Measurements from ENCODE around the gene SLC38A9.
"Not testable (repeated sequence)": the region's sequence is repeated elsewhere in the genome, so short reads cannot be mapped to it uniquely, and the experiment has no call there.

SLC38A9 gene

GRCh38 chr5:55712023-55712859, at the start of gene SLC38A9:
Gene SLC38A9, minus strand, starts transcription at chr5:55712324. Its CDS starts 14,366 bp downstream, at chr5:55697958.
- no peak for TF ChIP-seq CTCF (IDR thresholded peaks at IDR 0.05; ENCODE audit: insufficient read depth, low read depth, low read length, missing control alignments)
- peak; percentile 94 for DNase-seq (ENCODE audit: low read depth)
- H3K4me3 ChIP-seq (ENCODE audit: low read depth, low read length): peak within 1 kb of the TSS; percentile 97

- not testable (repeated sequence) for H3K4me3 ChIP-seq (ENCODE audit: low read depth, low read length)
Measured at GRCh38 chr5:55761721-55762120, 49.6 kb upstream of the SLC38A9 start.

GRCh38 chr5:55758714-55759113, 46.6 kb upstream of the SLC38A9 start:
- no peak for TF ChIP-seq CTCF (IDR thresholded peaks at IDR 0.05; ENCODE audit: insufficient read depth, low read depth, low read length, missing control alignments)
- DNase-seq (ENCODE audit: low read depth): no peak
- H3K4me3 ChIP-seq (ENCODE audit: low read depth, low read length): no peak overlapping the region

More at GRCh38 chr5:55761721-55762120, 49.6 kb upstream of the SLC38A9 start:
- peak; percentile 9 for DNase-seq (ENCODE audit: low read depth)

GRCh38 chr5:55758231-55758630, 46.1 kb upstream of the SLC38A9 start:
- DNase-seq (ENCODE audit: low read depth): no peak
- H3K4me3 ChIP-seq (ENCODE audit: low read depth, low read length): no peak overlapping the region
- no peak for TF ChIP-seq CTCF (IDR thresholded peaks at IDR 0.05; ENCODE audit: insufficient read depth, low read depth, low read length, missing control alignments)

GRCh38 chr5:55750499-55750898, 38.4 kb upstream of the SLC38A9 start:
- no peak for DNase-seq (ENCODE audit: low read depth)
- no peak overlapping the region for H3K4me3 ChIP-seq (ENCODE audit: low read depth, low read length)
- TF ChIP-seq CTCF (IDR thresholded peaks at IDR 0.05; ENCODE audit: insufficient read depth, low read depth, low read length, missing control alignments): no peak

GRCh38 chr5:55750063-55750462, 37.9 kb upstream of the SLC38A9 start:
- no peak for DNase-seq (ENCODE audit: low read depth)
- TF ChIP-seq CTCF (IDR thresholded peaks at IDR 0.05; ENCODE audit: insufficient read depth, low read depth, low read length, missing control alignments): no peak
- no peak overlapping the region for H3K4me3 ChIP-seq (ENCODE audit: low read depth, low read length)

GRCh38 chr5:55749387-55749786, 37.3 kb upstream of the SLC38A9 start:
- no peak for TF ChIP-seq CTCF (IDR thresholded peaks at IDR 0.05; ENCODE audit: insufficient read depth, low read depth, low read length, missing control alignments)
- no peak for DNase-seq (ENCODE audit: low read depth)
- H3K4me3 ChIP-seq (ENCODE audit: low read depth, low read length): no peak overlapping the region

All from GM12865 (cell line).